Activated T-cell treated with anti-CD3 and anti-CD28 coated beads, Interleukin-2, amount 50 U/mL, for 4 hours (primary cell): ENCODE measurements around the gene TNFRSF19. TPM values are rescaled to one million over a fixed set of nuclear protein-coding genes. Genes with fewer than 3 reads are reported as not detected.

Source experiments
- ATAC-seq, 2 donors: fragments of 200-7000 bp; cut with Tn5 transposase; one replicate each; pipeline ENCODE4 v1.10.0; 2021
- DNase-seq: peaks from one replicate; pipeline ENCODE4 v3.0.0-alpha.2; 2020
- H3K27me3 Mint-ChIP-seq: one replicate; pipeline ENCODE4 v1.8.0; 2021; ENCODE audit warnings: low read depth, mixed read lengths
- H3K36me3 Mint-ChIP-seq: one replicate; pipeline ENCODE4 v1.8.0; 2022; ENCODE audit warnings: mixed read lengths; ENCODE audit not compliant: insufficient read depth
- H3K4me1 Mint-ChIP-seq: one replicate; pipeline ENCODE4 v1.8.0; 2021; ENCODE audit warnings: low read depth, mixed read lengths
- H3K4me3 Mint-ChIP-seq: one replicate; pipeline ENCODE4 v1.8.0; 2021; ENCODE audit warnings: mild to moderate bottlenecking, moderate library complexity, mixed read lengths
- H3K9me3 Mint-ChIP-seq: one replicate; pipeline ENCODE4 v1.8.0; 2021; ENCODE audit warnings: mixed read lengths
- total RNA-seq, 3 donors: library from RNA; stranded (reverse); gene quantifications; one replicate each; pipeline ENCODE4 v1.2.1, GENCODE V29; 2021

The TNFRSF19 gene
- total RNA-seq, 3 donors from 2014 or later: 0.05 to 0.18 TPM; not detected in 1

- DNase-seq (no peak), ATAC-seq (no peak)
- no peaks in the 10 kb centered on the region for H3K27me3 Mint-ChIP-seq
- peaks cover 2% of the 10 kb centered on the region for H3K4me1 Mint-ChIP-seq
- no peak overlapping the region for H3K4me3 Mint-ChIP-seq
- H3K9me3 Mint-ChIP-seq: no peaks in the 10 kb centered on the region
- H3K36me3 Mint-ChIP-seq: no peaks in the 10 kb centered on the region
Measured at GRCh38 chr13:23620613-23621315, 50.6 kb downstream of the TNFRSF19 start.

DNA sequence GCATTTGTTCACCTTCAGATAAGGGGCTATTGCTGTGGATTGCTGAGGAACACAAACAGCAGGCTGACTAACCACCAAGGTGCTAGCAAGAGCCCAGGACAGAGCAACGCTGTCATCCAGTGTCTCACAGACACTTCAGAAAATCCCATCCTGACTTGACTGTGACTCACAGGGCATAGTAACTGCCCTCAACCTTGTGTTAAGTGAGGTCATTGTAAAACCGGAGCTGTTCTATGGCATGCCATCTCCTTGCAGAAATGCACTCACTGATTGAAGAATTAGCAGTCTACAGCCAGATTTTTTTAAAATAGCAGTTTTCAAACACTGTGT lies 51.1 kb downstream of the TNFRSF19 start:
- no peaks in the 10 kb centered on the region for H3K36me3 Mint-ChIP-seq
- H3K4me1 Mint-ChIP-seq: peaks cover 2% of the 10 kb centered on the region
- H3K9me3 Mint-ChIP-seq: no peaks in the 10 kb centered on the region
- no peak for DNase-seq
- no peaks in the 10 kb centered on the region for H3K27me3 Mint-ChIP-seq
- H3K4me3 Mint-ChIP-seq: no peak overlapping the region
- ATAC-seq: peak; percentile 63 to 85

- H3K4me3 Mint-ChIP-seq: no peak overlapping the region
- no peak for DNase-seq
- H3K36me3 Mint-ChIP-seq: no peaks in the 10 kb centered on the region
Measured at GRCh38 chr13:23622985-23623384, 52.8 kb downstream of the TNFRSF19 start.

GRCh38 chr13:23623394-23623793 lies 53.2 kb downstream of the TNFRSF19 start:
- no peak overlapping the region for H3K4me3 Mint-ChIP-seq
- no peaks in the 10 kb centered on the region for H3K9me3 Mint-ChIP-seq
- no peaks in the 10 kb centered on the region for H3K4me1 Mint-ChIP-seq
- H3K36me3 Mint-ChIP-seq: no peaks in the 10 kb centered on the region
- no peak for ATAC-seq
- peaks cover 10% of the 10 kb centered on the region for H3K27me3 Mint-ChIP-seq
- no peak for DNase-seq

More at GRCh38 chr13:23622985-23623384, 52.8 kb downstream of the TNFRSF19 start:
- Mint-ChIP-seq H3K4me1 (no peaks in the 10 kb centered on the region), H3K27me3 (peaks cover 10% of the 10 kb centered on the region), H3K9me3 (no peaks in the 10 kb centered on the region)
- peak; percentile 10 to 61 for ATAC-seq

GRCh38 chr13:23626700-23627099 lies 56.5 kb downstream of the TNFRSF19 start:
- H3K4me3 Mint-ChIP-seq: no peak overlapping the region
- ATAC-seq: no peak

DNA sequence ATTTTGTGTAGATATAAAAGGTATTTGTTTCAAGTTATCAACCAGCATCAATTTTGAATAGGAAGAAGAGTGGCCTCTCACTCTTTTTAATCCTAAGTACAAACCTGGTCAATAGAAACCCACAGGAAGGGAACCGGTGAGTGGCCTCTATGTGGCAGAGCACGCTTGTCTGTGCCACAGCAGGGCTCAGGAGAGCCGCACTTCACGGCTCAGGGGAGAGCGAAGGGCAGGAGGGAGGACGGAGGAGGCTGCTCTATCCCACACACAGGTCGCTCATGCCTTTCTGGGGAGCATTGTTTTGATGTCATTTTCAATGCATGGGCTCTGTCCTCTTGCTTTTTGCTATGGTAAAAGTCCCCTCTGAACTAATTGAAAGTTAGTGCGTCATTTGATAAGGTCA lies 57.2 kb downstream of the TNFRSF19 start:
- Mint-ChIP-seq H3K4me1 (no peaks in the 10 kb centered on the region), H3K27me3 (peaks cover 16% of the 10 kb centered on the region), H3K36me3 (no peaks in the 10 kb centered on the region), H3K9me3 (no peaks in the 10 kb centered on the region), H3K4me3 (no peak overlapping the region)
- DNase-seq (no peak), ATAC-seq (no peak)

More at GRCh38 chr13:23626700-23627099, 56.5 kb downstream of the TNFRSF19 start:
- DNase-seq: no peak
- H3K27me3 Mint-ChIP-seq: peaks cover 16% of the 10 kb centered on the region
- no peaks in the 10 kb centered on the region for H3K4me1 Mint-ChIP-seq
- H3K36me3 Mint-ChIP-seq: no peaks in the 10 kb centered on the region
- H3K9me3 Mint-ChIP-seq: no peaks in the 10 kb centered on the region

DNA sequence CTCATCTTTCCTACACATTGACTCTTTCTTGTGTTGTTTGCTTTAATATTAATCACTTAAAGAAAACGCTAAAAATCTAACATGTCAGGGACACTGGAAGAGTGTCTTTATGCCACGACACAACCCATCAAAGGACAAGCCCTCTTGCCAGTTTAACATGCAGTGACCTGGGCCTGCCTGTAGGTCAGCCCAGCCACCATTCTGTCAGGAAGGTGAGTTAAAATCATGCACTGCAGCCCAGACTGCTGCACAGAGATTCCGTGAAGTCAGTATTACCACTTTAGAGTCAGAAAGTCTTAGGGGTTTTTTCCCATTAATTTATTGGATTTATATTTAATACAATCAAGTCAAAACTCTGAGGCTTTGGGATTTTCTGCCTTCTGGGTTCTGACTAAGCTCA lies 58.0 kb downstream of the TNFRSF19 start:
- Mint-ChIP-seq H3K4me3 (no peak overlapping the region), H3K27me3 (peaks cover 18% of the 10 kb centered on the region), H3K4me1 (no peaks in the 10 kb centered on the region), H3K9me3 (no peaks in the 10 kb centered on the region), H3K36me3 (no peaks in the 10 kb centered on the region)
- DNase-seq: no peak
- ATAC-seq: no peak

GRCh38 chr13:23628765-23629565 lies 58.8 kb downstream of the TNFRSF19 start:
- Mint-ChIP-seq H3K4me3 (no peak overlapping the region), H3K9me3 (no peaks in the 10 kb centered on the region), H3K27me3 (peaks cover 18% of the 10 kb centered on the region), H3K36me3 (no peaks in the 10 kb centered on the region), H3K4me1 (no peaks in the 10 kb centered on the region)
- no peak for ATAC-seq
- no peak for DNase-seq

- Mint-ChIP-seq H3K4me3 (no peak overlapping the region), H3K27me3 (peaks cover 18% of the 10 kb centered on the region), H3K4me1 (no peaks in the 10 kb centered on the region), H3K36me3 (no peaks in the 10 kb centered on the region), H3K9me3 (no peaks in the 10 kb centered on the region)
- no peak for ATAC-seq
- no peak for DNase-seq
Measured at GRCh38 chr13:23629566-23630272, 59.5 kb downstream of the TNFRSF19 start.

DNA sequence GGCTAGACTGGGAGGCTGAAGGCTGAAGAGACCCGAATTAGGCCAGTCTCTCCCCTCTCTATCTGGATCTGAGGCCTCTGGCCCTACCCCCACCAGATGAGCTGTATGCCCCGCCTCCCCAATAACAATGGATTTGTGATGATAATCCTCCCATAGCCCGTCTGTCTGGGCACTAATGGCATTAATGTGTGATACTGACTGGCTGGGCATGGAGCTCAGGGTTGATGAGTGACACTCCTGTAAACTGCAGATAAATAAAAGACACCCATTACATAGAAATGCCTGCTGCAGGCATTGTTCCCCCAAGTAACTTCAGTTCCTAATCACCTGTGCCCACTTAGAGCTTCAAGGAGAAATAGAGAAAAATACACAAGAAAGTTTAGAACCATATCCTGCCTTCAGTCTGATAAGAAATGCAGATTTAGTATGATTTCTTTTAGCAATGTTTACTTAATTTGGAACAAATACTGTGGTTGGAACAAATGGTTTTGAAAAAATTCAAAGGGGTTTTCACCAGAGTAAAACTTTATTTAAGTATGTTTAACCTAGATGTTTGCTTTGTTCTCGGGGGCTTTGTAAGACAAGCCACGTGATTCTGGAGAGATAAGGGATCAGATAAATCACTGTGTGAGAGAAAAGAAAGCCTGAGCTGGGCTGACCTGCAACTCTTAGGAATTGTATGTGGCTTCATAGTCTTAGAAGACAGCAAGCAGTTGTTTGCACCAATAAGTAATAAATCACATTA lies 60.3 kb downstream of the TNFRSF19 start:
- ATAC-seq (no peak), DNase-seq (no peak)
- Mint-ChIP-seq H3K36me3 (no peaks in the 10 kb centered on the region), H3K4me1 (no peaks in the 10 kb centered on the region), H3K4me3 (no peak overlapping the region), H3K27me3 (peaks cover 18% of the 10 kb centered on the region), H3K9me3 (no peaks in the 10 kb centered on the region)

DNA sequence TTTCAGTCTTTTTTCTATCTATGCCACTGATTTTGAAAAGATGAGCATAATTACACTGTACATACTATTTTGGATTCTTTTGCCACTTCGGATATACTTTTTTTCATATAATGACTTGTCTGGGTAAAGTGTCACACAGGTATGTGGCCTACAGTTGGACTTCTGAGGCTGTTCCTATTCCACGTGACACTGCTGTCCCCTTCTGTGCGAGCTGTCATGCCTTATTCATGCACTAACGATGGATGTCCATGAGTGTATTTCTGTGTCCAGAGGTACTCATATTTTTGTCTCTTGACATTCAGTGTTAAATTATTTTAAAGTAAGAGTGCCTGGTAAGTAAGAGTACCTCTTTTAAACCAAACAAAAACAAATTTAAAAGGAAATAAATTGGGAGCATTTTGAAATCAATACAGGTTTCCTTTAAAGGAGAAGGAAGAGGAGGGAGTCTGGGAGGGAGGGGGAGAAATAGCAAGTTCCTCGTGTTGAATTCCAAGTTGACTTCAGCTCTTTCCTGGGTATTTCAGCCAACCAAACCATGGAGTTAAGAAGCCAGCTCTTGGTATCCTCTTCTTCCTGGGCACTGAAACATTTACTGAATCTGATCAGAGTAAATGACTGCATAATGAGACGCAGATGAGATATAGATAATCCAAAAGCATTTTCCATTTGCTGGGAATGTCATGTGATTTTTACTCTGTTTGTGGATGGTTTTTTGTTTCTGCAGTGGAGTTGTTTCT lies 61.3 kb downstream of the TNFRSF19 start:
- no peaks in the 10 kb centered on the region for H3K36me3 Mint-ChIP-seq
- H3K4me1 Mint-ChIP-seq: no peaks in the 10 kb centered on the region
- peaks cover 18% of the 10 kb centered on the region for H3K27me3 Mint-ChIP-seq
- H3K4me3 Mint-ChIP-seq: no peak overlapping the region
- no peaks in the 10 kb centered on the region for H3K9me3 Mint-ChIP-seq
- ATAC-seq: no peak
- no peak for DNase-seq

DNA sequence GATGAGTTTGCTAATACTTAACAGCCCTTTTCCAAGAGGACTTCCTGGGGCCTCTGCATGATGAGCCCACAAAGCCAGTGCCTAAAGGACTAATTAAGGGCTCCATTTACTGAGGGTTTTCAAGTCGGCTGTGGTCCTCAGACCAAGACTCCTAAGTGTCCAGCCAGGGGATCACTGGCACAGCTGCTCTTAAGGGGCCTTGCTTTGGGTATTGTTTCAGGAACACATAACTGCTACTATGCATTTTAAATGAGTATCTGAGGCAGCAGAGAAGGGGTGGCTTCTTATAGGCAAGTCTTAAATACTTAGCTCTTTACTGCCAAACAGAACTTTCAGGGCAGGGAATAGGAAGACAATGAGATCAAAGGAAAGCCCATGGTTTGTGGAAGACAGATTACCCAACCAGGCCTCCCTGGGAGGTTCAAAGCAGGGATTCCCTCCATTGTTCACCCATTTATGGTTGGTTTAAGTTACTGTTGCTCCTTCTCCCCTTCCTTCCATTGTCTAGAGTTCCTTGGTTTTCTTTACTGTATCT lies 61.9 kb downstream of the TNFRSF19 start:
- Mint-ChIP-seq H3K4me3 (no peak overlapping the region), H3K4me1 (no peaks in the 10 kb centered on the region), H3K27me3 (peaks cover 12% of the 10 kb centered on the region), H3K36me3 (no peaks in the 10 kb centered on the region), H3K9me3 (no peaks in the 10 kb centered on the region)
- ATAC-seq (no peak), DNase-seq (no peak)

- DNase-seq: no peak
- no peaks in the 10 kb centered on the region for H3K9me3 Mint-ChIP-seq
- no peaks in the 10 kb centered on the region for H3K4me1 Mint-ChIP-seq
- ATAC-seq: no peak
- no peaks in the 10 kb centered on the region for H3K36me3 Mint-ChIP-seq
- peaks cover 8% of the 10 kb centered on the region for H3K27me3 Mint-ChIP-seq
- H3K4me3 Mint-ChIP-seq: no peak overlapping the region
Measured at GRCh38 chr13:23632741-23633140, 62.5 kb downstream of the TNFRSF19 start.
